NAMALWA (cell line): ENCODE results near the gene SERTAD2.

Experiments
- DNase-seq: peaks from one replicate; pipeline ENCODE4 v3.0.0-alpha.2; 2015; ENCODE audit warnings: low spot score

Gene SERTAD2

GRCh38 chr2:64581777-64582539 is 71.8 kb downstream of the SERTAD2 start:
- no peak for DNase-seq
